CD4-positive, alpha-beta T cell (primary cell): ENCODE results near the gene FXR2. TPM values are rescaled to one million over a fixed set of nuclear protein-coding genes. Genes with fewer than 3 reads are reported as not detected.

Experiments used
- ATAC-seq: fragments of 200-7000 bp; cut with Tn5 transposase; one replicate; pipeline ENCODE4 v1.10.0; 2022; ENCODE audit warnings: mild to moderate bottlenecking; ENCODE audit not compliant: poor library complexity
- CTCF ChIA-PET: fragments of 350-600 bp; sonication (Branson Sonifier 250); formaldehyde crosslinking; loops from one replicate; lab custom pipeline; 2021; ENCODE audit warnings: antibody characterized with exemption, inconsistent platforms; lab: Charles Lee
- POLR2A ChIA-PET: fragments of 350-600 bp; sonication (Branson Sonifier 250); formaldehyde crosslinking; loops from one replicate; lab custom pipeline; 2021; ENCODE audit warnings: antibody characterized with exemption, inconsistent platforms; lab: Charles Lee
- DNase-seq, 14 experiments: peaks; one replicate each; pipeline ENCODE4 v3.0.0-alpha.2; 2013 to 2020; ENCODE audit warnings: mixed read lengths in 2 of 14
- H3K27ac ChIP-seq, 2 donors: one replicate each; pipeline versions ENCODE4 v1.5.1 to v1.7.0; 2013; ENCODE audit warnings: low read length in 2 of 2, low read depth in 1 of 2, mild to moderate bottlenecking in 1 of 2
- H3K27me3 ChIP-seq, 2 experiments: 1 replicate in 1 of 2; 2 replicates in 1 of 2; pipeline versions ENCODE4 v1.6.1 to v1.7.0; 2013; ENCODE audit warnings: low read length in 2 of 2, control low read depth in 1 of 2, mild to moderate bottlenecking in 1 of 2, moderate library complexity in 1 of 2; ENCODE audit not compliant: insufficient read depth in 2 of 2, control insufficient read depth in 1 of 2
- H3K36me3 ChIP-seq: one replicate; pipeline ENCODE4 v1.6.1; 2013; ENCODE audit warnings: low read length, control low read depth; ENCODE audit not compliant: insufficient read depth
- H3K4me1 ChIP-seq: one replicate; pipeline ENCODE4 v1.6.1; 2013; ENCODE audit warnings: low read length, control low read depth; ENCODE audit not compliant: insufficient read depth
- H3K4me3 ChIP-seq: one replicate; pipeline ENCODE4 v1.5.1; 2013; ENCODE audit warnings: mild to moderate bottlenecking, low read length, moderate library complexity
- H3K9me3 ChIP-seq, 2 experiments: 1 replicate in 1 of 2; 2 replicates in 1 of 2; pipeline versions ENCODE4 v1.6.1 to v1.7.0; 2013; ENCODE audit warnings: low read length in 2 of 2, mild to moderate bottlenecking in 2 of 2, control low read depth in 1 of 2, moderate library complexity in 1 of 2; ENCODE audit not compliant: control insufficient read depth in 1 of 2, insufficient read depth in 1 of 2
- H3K27ac Mint-ChIP-seq: one replicate; pipeline ENCODE4 v1.8.0; 2020; ENCODE audit warnings: mixed read lengths
- H3K27me3 Mint-ChIP-seq: one replicate; pipeline ENCODE4 v1.8.0; 2021; ENCODE audit warnings: mixed read lengths
- H3K36me3 Mint-ChIP-seq: one replicate; pipeline ENCODE4 v1.8.0; 2021; ENCODE audit warnings: low read depth, mixed read lengths
- H3K4me1 Mint-ChIP-seq: one replicate; pipeline ENCODE4 v1.8.0; 2021; ENCODE audit warnings: low read depth, mixed read lengths
- H3K4me3 Mint-ChIP-seq: one replicate; pipeline ENCODE4 v1.8.0; 2020; ENCODE audit warnings: mild to moderate bottlenecking, mixed read lengths
- H3K9me3 Mint-ChIP-seq: one replicate; pipeline ENCODE4 v1.8.0; 2020; ENCODE audit warnings: mixed read lengths
- intact Hi-C, 2 experiments: fragments of 100-400 bp; cut with DNase I in 1 of 2; cut with micrococcal nuclease in 1 of 2; formaldehyde crosslinking; loops; one replicate each; pipeline versions ENCODE4 v1.15.1 to v1.9.0; 2023 to 2025; cut with DNase I, micrococcal nuclease
- total RNA-seq, 174 experiments: library from RNA in 2 of 174; stranded (reverse) in 2 of 174; gene quantifications; one replicate each; pipeline ENCODE4 v1.2.3 and lab custom pipeline; 2021 to 2026
- TF ChIP-seq, protein P1 (sequence below): fragments of 200-600 bp; IDR thresholded peaks from one replicate; pipeline ENCODE4 v1.8.0; 2022; ENCODE audit warnings: antibody characterized with exemption, mild to moderate bottlenecking

FXR2 gene
- total RNA-seq, 2 experiments from 2014 or later: 20.6 to 22.5 TPM

DNA sequence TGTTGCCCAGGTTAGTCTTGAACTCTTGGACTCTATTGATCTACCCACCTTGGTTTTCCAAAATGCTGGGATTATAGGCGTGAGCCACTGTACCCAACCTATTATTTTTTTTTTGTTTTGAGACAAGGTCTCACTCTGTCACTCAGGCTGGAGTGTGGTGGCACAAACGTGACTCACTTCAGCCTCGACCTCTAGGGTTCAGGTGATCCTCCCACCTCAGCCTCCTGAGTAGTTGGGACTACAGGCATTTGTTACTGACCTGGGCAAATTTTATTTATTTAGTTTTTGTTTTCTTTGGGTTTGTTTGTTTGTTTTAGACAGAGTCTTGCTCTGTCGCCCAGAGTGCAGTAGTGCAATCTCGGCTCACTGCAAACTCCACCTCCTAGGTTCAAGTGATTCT is 9.0 kb upstream of the FXR2 start:
- no peaks in the 10 kb centered on the region for H3K36me3 ChIP-seq
- no peak overlapping the region for H3K27ac ChIP-seq
- Mint-ChIP-seq H3K4me1 (peaks cover 20% of the 10 kb centered on the region), H3K4me3 (no peak overlapping the region), H3K27ac (no peak overlapping the region), H3K36me3 (peaks cover 13% of the 10 kb centered on the region), H3K27me3 (no peaks in the 10 kb centered on the region), H3K9me3 (no peaks in the 10 kb centered on the region)
- H3K9me3 ChIP-seq: no peaks in the 10 kb centered on the region
- H3K4me1 ChIP-seq: peaks cover 21% of the 10 kb centered on the region
- intact Hi-C loops: no loop called here
- no peaks in the 10 kb centered on the region for H3K27me3 ChIP-seq
- CTCF ChIA-PET: no interaction called here
- POLR2A ChIA-PET: no interaction called here
- TF ChIP-seq, protein P1, sequence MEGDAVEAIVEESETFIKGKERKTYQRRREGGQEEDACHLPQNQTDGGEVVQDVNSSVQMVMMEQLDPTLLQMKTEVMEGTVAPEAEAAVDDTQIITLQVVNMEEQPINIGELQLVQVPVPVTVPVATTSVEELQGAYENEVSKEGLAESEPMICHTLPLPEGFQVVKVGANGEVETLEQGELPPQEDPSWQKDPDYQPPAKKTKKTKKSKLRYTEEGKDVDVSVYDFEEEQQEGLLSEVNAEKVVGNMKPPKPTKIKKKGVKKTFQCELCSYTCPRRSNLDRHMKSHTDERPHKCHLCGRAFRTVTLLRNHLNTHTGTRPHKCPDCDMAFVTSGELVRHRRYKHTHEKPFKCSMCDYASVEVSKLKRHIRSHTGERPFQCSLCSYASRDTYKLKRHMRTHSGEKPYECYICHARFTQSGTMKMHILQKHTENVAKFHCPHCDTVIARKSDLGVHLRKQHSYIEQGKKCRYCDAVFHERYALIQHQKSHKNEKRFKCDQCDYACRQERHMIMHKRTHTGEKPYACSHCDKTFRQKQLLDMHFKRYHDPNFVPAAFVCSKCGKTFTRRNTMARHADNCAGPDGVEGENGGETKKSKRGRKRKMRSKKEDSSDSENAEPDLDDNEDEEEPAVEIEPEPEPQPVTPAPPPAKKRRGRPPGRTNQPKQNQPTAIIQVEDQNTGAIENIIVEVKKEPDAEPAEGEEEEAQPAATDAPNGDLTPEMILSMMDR: no peak
- no peak for DNase-seq
- no peak for ATAC-seq
- H3K4me3 ChIP-seq: no peak overlapping the region

DNA sequence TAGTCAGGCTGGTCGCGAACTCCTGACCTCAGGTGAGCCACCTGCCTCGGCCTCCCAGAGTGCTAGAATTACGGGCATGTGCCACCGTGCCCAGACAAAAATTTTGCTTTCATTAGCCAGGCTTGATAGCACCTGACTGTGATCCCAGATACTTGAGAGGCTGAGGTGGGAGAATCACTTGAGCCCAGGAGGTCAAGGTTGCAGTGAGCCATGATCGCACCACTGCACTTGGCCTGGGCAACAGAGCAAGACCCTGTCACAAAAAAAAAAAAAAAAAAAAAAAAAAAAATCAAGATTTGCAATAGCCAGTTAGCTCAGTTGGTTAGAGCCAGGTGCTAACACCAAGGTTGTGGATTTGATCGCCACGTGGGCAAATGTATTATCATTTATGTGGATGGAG is 6.1 kb upstream of the FXR2 start:
- CTCF ChIA-PET: no interaction called here
- TF ChIP-seq, protein P1: no peak
- Mint-ChIP-seq H3K27ac (no peak overlapping the region), H3K4me1 (no peaks in the 10 kb centered on the region), H3K36me3 (no peaks in the 10 kb centered on the region), H3K4me3 (no peak overlapping the region), H3K27me3 (no peaks in the 10 kb centered on the region), H3K9me3 (no peaks in the 10 kb centered on the region)
- no peak for ATAC-seq
- no peak overlapping the region for H3K27ac ChIP-seq
- H3K4me1 ChIP-seq: no peaks in the 10 kb centered on the region
- intact Hi-C loops: no loop called here
- DNase-seq: no peak
- no peaks in the 10 kb centered on the region for H3K9me3 ChIP-seq
- no peak overlapping the region for H3K4me3 ChIP-seq
- POLR2A ChIA-PET: no interaction called here
- no peaks in the 10 kb centered on the region for H3K27me3 ChIP-seq
- H3K36me3 ChIP-seq: no peaks in the 10 kb centered on the region

DNA sequence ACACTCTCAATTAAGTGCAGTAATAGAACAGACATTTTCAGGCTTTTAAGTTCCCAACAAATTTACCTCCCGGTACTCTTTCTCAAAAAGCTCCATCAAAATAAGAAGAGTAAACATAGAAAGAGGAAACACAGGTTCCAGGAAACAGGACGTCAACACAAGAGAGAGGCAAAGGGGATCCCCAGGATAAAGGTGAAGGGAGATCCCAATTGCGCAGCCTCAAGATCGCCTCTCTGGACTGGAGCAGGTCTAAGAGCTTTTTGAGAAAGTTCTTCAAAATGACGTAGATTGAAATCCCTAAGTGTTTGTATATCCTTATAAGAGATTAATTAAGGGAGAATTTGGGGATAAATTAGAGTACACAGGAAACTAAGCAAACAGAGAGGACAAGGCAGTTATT is 3.9 kb upstream of the FXR2 start:
- Mint-ChIP-seq H3K4me1 (peaks cover 10% of the 10 kb centered on the region), H3K36me3 (peaks cover 8% of the 10 kb centered on the region), H3K27ac (no peak overlapping the region), H3K27me3 (no peaks in the 10 kb centered on the region), H3K9me3 (no peaks in the 10 kb centered on the region), H3K4me3 (no peak overlapping the region)
- POLR2A ChIA-PET: interaction anchor here (0.7 to 1.7 kb wide), 2 partner anchors 9 to 234 kb away, joined by 4 read pairs; no protein-coding TSS in a partner anchor
- Histone ChIP-seq H3K36me3 (no peaks in the 10 kb centered on the region), H3K4me3 (no peak overlapping the region), H3K27me3 (no peaks in the 10 kb centered on the region), H3K27ac (no peak overlapping the region), H3K9me3 (no peaks in the 10 kb centered on the region), H3K4me1 (peaks cover 13% of the 10 kb centered on the region)
- TF ChIP-seq, protein P1: no peak
- CTCF ChIA-PET: no interaction called here
- DNase-seq: no peak
- ATAC-seq: no peak
- intact Hi-C loops: loop anchor here in 1 of 2 experiments (5.0 kb wide), 1 partner anchor 314 kb away; the partner anchor contains the start of genes CNTROB and TRAPPC1
